Measurements from ENCODE around the gene LLGL2.

DNA sequence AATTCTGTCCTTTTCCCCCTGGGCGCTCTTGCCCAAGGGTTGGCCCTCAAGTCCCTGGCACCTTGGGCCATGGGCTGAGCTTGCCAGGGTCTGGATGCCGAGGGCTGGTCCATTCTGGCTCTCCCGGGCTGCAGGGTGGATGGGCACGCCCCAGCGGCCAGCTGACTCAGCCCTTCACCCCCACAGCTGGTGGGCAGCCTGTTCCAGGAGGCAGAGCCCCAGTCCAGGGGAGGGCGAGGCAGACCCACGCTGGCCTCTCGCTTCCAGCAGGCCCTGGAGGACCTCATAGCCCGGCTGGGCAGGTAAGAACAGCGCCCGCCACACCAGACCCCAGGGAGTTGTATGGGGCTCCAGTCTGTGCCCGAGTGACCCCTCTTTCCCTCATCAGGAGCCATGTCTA lies 77.1 kb downstream of the LLGL2 start:
- TF ChIP-seq, protein P1, sequence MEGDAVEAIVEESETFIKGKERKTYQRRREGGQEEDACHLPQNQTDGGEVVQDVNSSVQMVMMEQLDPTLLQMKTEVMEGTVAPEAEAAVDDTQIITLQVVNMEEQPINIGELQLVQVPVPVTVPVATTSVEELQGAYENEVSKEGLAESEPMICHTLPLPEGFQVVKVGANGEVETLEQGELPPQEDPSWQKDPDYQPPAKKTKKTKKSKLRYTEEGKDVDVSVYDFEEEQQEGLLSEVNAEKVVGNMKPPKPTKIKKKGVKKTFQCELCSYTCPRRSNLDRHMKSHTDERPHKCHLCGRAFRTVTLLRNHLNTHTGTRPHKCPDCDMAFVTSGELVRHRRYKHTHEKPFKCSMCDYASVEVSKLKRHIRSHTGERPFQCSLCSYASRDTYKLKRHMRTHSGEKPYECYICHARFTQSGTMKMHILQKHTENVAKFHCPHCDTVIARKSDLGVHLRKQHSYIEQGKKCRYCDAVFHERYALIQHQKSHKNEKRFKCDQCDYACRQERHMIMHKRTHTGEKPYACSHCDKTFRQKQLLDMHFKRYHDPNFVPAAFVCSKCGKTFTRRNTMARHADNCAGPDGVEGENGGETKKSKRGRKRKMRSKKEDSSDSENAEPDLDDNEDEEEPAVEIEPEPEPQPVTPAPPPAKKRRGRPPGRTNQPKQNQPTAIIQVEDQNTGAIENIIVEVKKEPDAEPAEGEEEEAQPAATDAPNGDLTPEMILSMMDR (IDR thresholded peaks at IDR 0.05): no peak
- no peak for TF ChIP-seq POLR2A (IDR thresholded peaks at IDR 0.05)

Measured in thyroid gland (tissue), 4 donors.